ENCODE data around the gene CPHXL2. TPM values are rescaled to one million over a fixed set of nuclear protein-coding genes. Genes with fewer than 3 reads are reported as not detected.

CPHXL2 gene
- total and polyA plus RNA-seq, 2 experiments from 2014 or later, result not detected

DNA sequence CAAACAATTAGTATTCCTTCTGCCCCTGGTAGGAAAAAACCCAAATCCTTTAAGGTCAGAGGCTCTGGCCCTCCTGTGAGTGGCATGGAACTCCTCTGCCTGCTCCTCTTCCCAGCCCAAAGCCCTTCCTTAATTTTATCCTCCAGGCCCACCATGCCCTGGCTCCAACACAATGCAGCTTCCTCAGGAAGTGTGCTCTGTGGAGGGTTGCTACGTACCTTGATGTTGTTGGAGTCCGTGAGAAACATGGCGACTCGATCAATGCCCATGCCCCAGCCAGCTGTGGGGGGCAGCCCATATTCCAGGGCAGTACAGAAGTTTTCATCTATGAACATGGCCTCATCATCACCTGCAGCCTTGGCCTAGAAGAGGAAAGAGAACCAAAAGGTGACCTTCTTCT, 48.5 kb downstream of the CPHXL2 start:
- Histone ChIP-seq H3K36me3 (ENCODE audit: insufficient read depth) (peaks cover 75% of the 10 kb centered on the region), H3F3A (replicated peaks; ENCODE audit: low read depth) (peaks cover 14% of the 10 kb centered on the region; the same call in 1 of the 2 replicates)
- no peak for ATAC-seq

More for the DNA sequence above, 48.5 kb downstream of the CPHXL2 start:
- Mint-ChIP-seq H3K27me3 (ENCODE audit: insufficient read depth, low read depth, poor library complexity) (peaks cover 5% of the 10 kb centered on the region), H3K9me3 (no peaks in the 10 kb centered on the region), H3K36me3 (ENCODE audit: low read depth) (peaks cover 79% of the 10 kb centered on the region), H3K4me3 (no peak overlapping the region), H3K4me1 (no peaks in the 10 kb centered on the region; the same call in 2 of the 3 replicates), H3K27ac (no peak overlapping the region)
- no peak overlapping the region for H3K4me2 ChIP-seq
- no peak overlapping the region for H2AFZ ChIP-seq
- H3K4me3 ChIP-seq, result no peak overlapping the region
- no peaks in the 10 kb centered on the region for H3K79me2 ChIP-seq (replicated peaks; ENCODE audit: insufficient read depth)
- H4K20me1 ChIP-seq (replicated peaks; ENCODE audit: insufficient read depth), result no peaks in the 10 kb centered on the region
- no peak overlapping the region for H3K27ac ChIP-seq (ENCODE audit: low read depth)
- H3K4me1 ChIP-seq (ENCODE audit: insufficient read depth), result no peaks in the 10 kb centered on the region
- no peak for DNase-seq (ENCODE audit: low spot score)
- H3K9me2 ChIP-seq (ENCODE audit: insufficient read depth), result no peaks in the 10 kb centered on the region
- TF ChIP-seq CTCF (conservative IDR thresholded peaks at IDR 0.05; ENCODE audit: low read depth in 2 of 2) (no peak), EZH2 (IDR thresholded peaks at IDR 0.05; ENCODE audit: low read depth, unreplicated experiment) (no peak), ETS1 (IDR thresholded peaks at IDR 0.05) (no peak), ZNF331 (CRISPR knock-in tag; IDR thresholded peaks at IDR 0.05; ENCODE audit: low read depth) (no peak), NANOG (IDR thresholded peaks at IDR 0.05; ENCODE audit: borderline replicate concordance) (no peak), STAT1 (IDR thresholded peaks at IDR 0.05; ENCODE audit: unreplicated experiment) (no peak), CREB1 (CRISPR knock-in tag; IDR thresholded peaks at IDR 0.05; ENCODE audit: low read depth) (no peak), ZNF114 (CRISPR knock-in tag; IDR thresholded peaks at IDR 0.05) (no peak), EZH2phosphoT487 (IDR thresholded peaks at IDR 0.05; ENCODE audit: unreplicated experiment) (no peak), JUNB (IDR thresholded peaks at IDR 0.05; ENCODE audit: unreplicated experiment) (no peak), REST (IDR thresholded peaks at IDR 0.05; ENCODE audit: unreplicated experiment) (no peak), ZNF462 (CRISPR knock-in tag; IDR thresholded peaks at IDR 0.05) (no peak), POLR2AphosphoS5 (IDR thresholded peaks at IDR 0.05; ENCODE audit: low read depth) (no peak)
- no peaks in the 10 kb centered on the region for H3K27me3 ChIP-seq (ENCODE audit: insufficient read depth)

Measured in GM23338 (cell line).